ENCODE data around the gene CACNA2D1. TPM values are rescaled to one million over a fixed set of nuclear protein-coding genes. Genes with fewer than 3 reads are reported as not detected.
A peak's percentile ranks its signal among the peaks of the same experiment; 100 is the strongest.

Gene CACNA2D1
- total RNA-seq, 1 experiment from 2014 or later = 36.2 TPM

DNA sequence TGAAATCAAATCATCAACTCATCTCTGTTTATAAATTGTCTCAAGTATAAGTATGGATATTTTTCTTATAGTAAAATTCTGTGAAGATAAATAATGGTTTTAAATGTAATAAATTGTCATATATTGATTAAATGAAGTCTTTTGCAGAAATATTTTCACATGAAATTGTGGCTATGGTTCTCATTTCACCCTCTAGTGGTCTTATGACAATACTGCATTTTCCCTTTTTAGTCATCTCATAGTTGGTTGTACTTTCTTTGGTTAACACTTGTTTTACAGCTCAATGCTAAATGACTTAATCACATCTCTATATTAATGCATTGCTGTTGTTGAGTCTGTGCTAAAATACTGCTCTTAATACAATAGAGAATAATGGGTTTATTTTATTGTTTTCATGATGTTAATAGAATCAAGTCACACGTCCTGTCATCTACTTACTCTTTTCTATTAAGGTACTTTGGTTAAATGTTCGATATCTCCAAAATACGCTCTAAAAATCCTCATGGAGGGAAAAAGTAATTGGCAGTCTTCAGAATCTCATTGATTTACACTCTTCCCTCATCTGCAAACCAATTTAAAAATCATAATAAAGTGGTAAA lies 38.0 kb upstream of the CACNA2D1 start:
- no peak overlapping the region for H3K18ac ChIP-seq (ENCODE audit: insufficient read length, low read depth, low read length)
- H3K79me1 ChIP-seq (ENCODE audit: insufficient read depth, low read depth, low read length, poor library complexity, severe bottlenecking) = no peaks in the 10 kb centered on the region
- Mint-ChIP-seq H3K27ac (no peak overlapping the region), H3K9me3 (peaks cover 2 to 4% of the 10 kb centered on the region in 2 experiments), H3K4me1 (no peaks in the 10 kb centered on the region; a peak in 1 of 4 replicates), H3K4me3 (no peak overlapping the region), H3K27me3 (ENCODE audit: low read depth) (no peaks in the 10 kb centered on the region), H3K36me3 (ENCODE audit: insufficient read depth in 1 of 3, low read depth in 3 of 3) (peaks cover 0 to 2% (median 1%) of the 10 kb centered on the region in 3 experiments; a peak in 3 of 7 replicates)
- H4K5ac ChIP-seq (ENCODE audit: insufficient read length, low read depth, low read length) = no peak overlapping the region
- H3K4me1 ChIP-seq (ENCODE audit: insufficient read depth, low read length) = no peaks in the 10 kb centered on the region
- no CpG with 5 or more reads among the region's 3 CpGs for WGBS (ENCODE audit: extremely low coverage, insufficient read length, low lambda C conversion rate)
- H3K23me2 ChIP-seq (ENCODE audit: insufficient read length, low read depth, low read length, poor library complexity, severe bottlenecking) = no peaks in the 10 kb centered on the region
- peak; percentile 91 for TF ChIP-seq CTCF (conservative IDR thresholded peaks at IDR 0.05)
- no peak overlapping the region for H3T11ph ChIP-seq (ENCODE audit: low read length)
- H2BK120ac ChIP-seq (ENCODE audit: low read depth, low read length, poor library complexity, severe bottlenecking) = no peak overlapping the region
- no peaks in the 10 kb centered on the region for H3K79me2 ChIP-seq (ENCODE audit: insufficient read depth, low read length)
- H3K9ac ChIP-seq (ENCODE audit: extremely low read depth, insufficient read length, low read length) = no peak overlapping the region
- H2AFZ ChIP-seq (ENCODE audit: low read length) = no peak overlapping the region
- H4K91ac ChIP-seq (ENCODE audit: insufficient read length, low read depth, low read length) = no peak overlapping the region
- H4K8ac ChIP-seq (replicated peaks; ENCODE audit: insufficient read length, low read depth, low read length) = no peak overlapping the region
- no peak overlapping the region for H3K4me2 ChIP-seq (ENCODE audit: insufficient read depth, insufficient read length, low read length)
- H2AK5ac ChIP-seq (ENCODE audit: insufficient read length, low read length) = no peak overlapping the region
- no peak overlapping the region for H2BK15ac ChIP-seq (ENCODE audit: low read depth, low read length)
- H3K27me3 ChIP-seq (ENCODE audit: insufficient read depth, low read length) = no peaks in the 10 kb centered on the region
- H3K23ac ChIP-seq (ENCODE audit: insufficient read length, low read depth, low read length) = no peak overlapping the region
- no peak overlapping the region for H2BK5ac ChIP-seq (ENCODE audit: insufficient read length, low read length)
- H3K27ac ChIP-seq (ENCODE audit: insufficient read length, low read depth, low read length) = no peak overlapping the region
- no peak overlapping the region for H2BK20ac ChIP-seq (ENCODE audit: low read depth, low read length, poor library complexity, severe bottlenecking)
- no peak overlapping the region for H3K56ac ChIP-seq (ENCODE audit: insufficient read length, low read depth, low read length)
- H4K20me1 ChIP-seq (ENCODE audit: control insufficient read depth, insufficient read depth, insufficient read length) = no peaks in the 10 kb centered on the region
- no peak overlapping the region for H3K14ac ChIP-seq (ENCODE audit: insufficient read depth, low read length)
- H3K9me3 ChIP-seq (ENCODE audit: control insufficient read depth, low read depth, low read length) = no peaks in the 10 kb centered on the region
- H3K4ac ChIP-seq (ENCODE audit: low read depth, low read length) = no peak overlapping the region
- no peak for DNase-seq
- H2BK12ac ChIP-seq (ENCODE audit: insufficient read length, low read depth, low read length) = no peak overlapping the region
